ENCODE measurements around the gene LDHAL6B.

Gene LDHAL6B

DNA sequence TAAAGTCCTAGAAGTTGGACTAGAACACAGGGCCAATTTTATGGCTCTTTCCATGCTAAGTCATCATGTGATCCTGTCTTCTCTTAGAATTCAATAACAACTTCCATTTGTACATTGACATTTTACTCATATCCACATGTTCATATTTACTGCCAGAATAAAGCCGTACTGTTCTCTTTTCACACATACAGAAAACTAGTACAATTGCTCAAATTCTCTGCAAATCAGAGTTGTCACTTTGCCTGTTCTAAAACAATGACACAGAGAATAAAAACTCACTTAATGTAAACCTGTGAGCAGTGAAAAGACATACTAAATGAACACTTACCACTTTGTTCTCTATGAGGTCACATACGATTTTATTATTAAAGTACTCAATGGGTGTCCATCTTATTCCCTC is 3.5 kb downstream of the LDHAL6B start:
- TF ChIP-seq CTCF (conservative IDR thresholded peaks at IDR 0.05; ENCODE audit: low read depth, low read length), result no peak
- Histone ChIP-seq H3K36me3 (ENCODE audit: insufficient read depth) (no peaks in the 10 kb centered on the region), H3K27ac (no peak overlapping the region), H3K9ac (no peak overlapping the region), H3K79me2 (ENCODE audit: insufficient read depth, low read depth) (no peaks in the 10 kb centered on the region), H3K27me3 (ENCODE audit: insufficient read depth, low read depth) (no peaks in the 10 kb centered on the region), H4K20me1 (ENCODE audit: insufficient read depth) (no peaks in the 10 kb centered on the region; the same call in 1 of the 2 replicates), H3K4me2 (no peak overlapping the region), H3K4me1 (ENCODE audit: low read depth, poor library complexity, severe bottlenecking) (peaks cover 6% of the 10 kb centered on the region), H3K4me3 (IDR thresholded peaks at IDR 0.05; ENCODE audit: insufficient read depth, low read depth, low read length) (no peak overlapping the region), H2AFZ (ENCODE audit: low read depth) (no peak overlapping the region)

DNA sequence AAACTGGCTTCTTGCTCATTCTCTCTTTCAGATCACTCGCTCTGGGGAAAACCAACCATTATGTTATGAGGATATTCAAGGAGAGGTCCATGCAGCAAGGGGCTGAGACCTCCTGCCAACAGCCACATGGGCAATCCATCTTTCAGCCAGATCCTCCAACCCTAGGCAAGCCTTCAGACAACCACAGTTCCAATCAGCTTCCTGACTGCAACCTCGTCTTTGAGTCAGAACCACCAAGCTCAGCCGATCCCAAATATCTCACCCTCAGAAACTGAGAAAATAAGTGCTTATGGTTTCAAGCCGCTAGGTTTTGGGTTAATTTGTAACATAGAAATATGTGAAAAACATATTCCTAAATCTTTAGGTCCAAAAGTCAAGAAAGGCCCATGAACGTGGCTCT is 10.3 kb downstream of the LDHAL6B start:
- no peaks in the 10 kb centered on the region for H3K4me1 ChIP-seq (ENCODE audit: low read depth, poor library complexity, severe bottlenecking)
- no peaks in the 10 kb centered on the region for H3K36me3 ChIP-seq (ENCODE audit: insufficient read depth)
- TF ChIP-seq CTCF (conservative IDR thresholded peaks at IDR 0.05; ENCODE audit: low read depth, low read length), result no peak
- H3K4me3 ChIP-seq (IDR thresholded peaks at IDR 0.05; ENCODE audit: insufficient read depth, low read depth, low read length), result no peak overlapping the region
- no peak overlapping the region for H3K4me2 ChIP-seq
- H3K27me3 ChIP-seq (ENCODE audit: insufficient read depth, low read depth), result no peaks in the 10 kb centered on the region
- no peak overlapping the region for H3K27ac ChIP-seq
- H2AFZ ChIP-seq (ENCODE audit: low read depth), result no peak overlapping the region
- H4K20me1 ChIP-seq (ENCODE audit: insufficient read depth), result no peaks in the 10 kb centered on the region
- H3K9ac ChIP-seq, result no peak overlapping the region
- no peaks in the 10 kb centered on the region for H3K79me2 ChIP-seq (ENCODE audit: insufficient read depth, low read depth)

DNA sequence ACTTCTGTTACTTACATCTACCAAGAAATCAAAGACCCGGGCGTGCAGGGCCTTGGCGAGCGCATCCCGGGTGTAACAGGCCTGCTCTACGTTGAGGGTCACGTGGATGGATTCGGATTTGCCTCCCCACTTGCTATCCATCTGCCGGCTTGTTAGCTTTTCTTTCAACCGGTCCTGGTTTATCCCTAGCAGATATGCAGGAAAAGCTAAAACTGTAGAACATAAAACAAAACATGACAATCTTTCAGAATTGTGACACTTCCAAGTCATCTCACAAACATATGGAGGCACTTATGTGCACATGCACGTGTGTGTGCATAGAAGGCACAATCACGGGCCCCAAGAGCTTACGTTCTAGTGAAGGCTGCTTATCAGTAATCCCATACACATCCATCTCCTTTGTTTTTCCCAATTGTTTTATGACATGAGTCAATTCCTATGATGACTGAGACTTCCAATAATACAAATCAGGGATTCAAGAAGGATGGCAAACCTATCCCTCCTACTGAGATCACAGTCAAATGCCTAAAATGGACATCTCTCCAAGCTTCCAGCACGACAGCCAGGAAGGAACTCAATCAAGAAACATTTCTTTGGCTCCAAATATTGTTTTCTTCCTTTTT is 11.3 kb downstream of the LDHAL6B start:
- Histone ChIP-seq H3K27ac (no peak overlapping the region), H3K4me2 (no peak overlapping the region), H3K27me3 (ENCODE audit: insufficient read depth, low read depth) (no peaks in the 10 kb centered on the region), H3K79me2 (ENCODE audit: insufficient read depth, low read depth) (no peaks in the 10 kb centered on the region), H3K4me1 (ENCODE audit: low read depth, poor library complexity, severe bottlenecking) (no peaks in the 10 kb centered on the region), H3K36me3 (ENCODE audit: insufficient read depth) (no peaks in the 10 kb centered on the region), H2AFZ (ENCODE audit: low read depth) (no peak overlapping the region), H4K20me1 (ENCODE audit: insufficient read depth) (no peaks in the 10 kb centered on the region), H3K4me3 (IDR thresholded peaks at IDR 0.05; ENCODE audit: insufficient read depth, low read depth, low read length) (no peak overlapping the region), H3K9ac (no peak overlapping the region)
- TF ChIP-seq CTCF (conservative IDR thresholded peaks at IDR 0.05; ENCODE audit: low read depth, low read length), result no peak

DNA sequence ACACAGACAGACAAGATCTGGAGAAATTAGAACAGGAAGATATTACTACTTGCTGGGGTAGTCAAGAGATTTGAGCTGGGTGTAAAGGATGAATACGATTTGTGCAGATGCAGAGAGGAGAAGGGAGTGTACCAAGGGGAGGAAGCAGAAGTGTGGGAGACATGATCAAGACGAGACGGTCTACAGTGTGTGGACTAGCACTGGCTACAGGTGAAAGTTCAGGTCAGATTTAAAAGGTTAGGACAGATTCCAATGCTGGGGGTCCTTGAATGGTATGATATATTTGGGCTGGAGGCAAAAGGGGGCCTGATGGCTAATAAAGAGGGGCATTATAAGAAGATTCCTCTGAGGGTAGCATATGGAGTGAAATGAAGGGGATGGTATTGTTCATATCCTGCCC is 12.1 kb downstream of the LDHAL6B start:
- Histone ChIP-seq H3K27me3 (ENCODE audit: insufficient read depth, low read depth) (no peaks in the 10 kb centered on the region), H2AFZ (ENCODE audit: low read depth) (no peak overlapping the region), H3K4me2 (no peak overlapping the region), H3K9ac (no peak overlapping the region), H4K20me1 (ENCODE audit: insufficient read depth) (no peaks in the 10 kb centered on the region), H3K4me3 (IDR thresholded peaks at IDR 0.05; ENCODE audit: insufficient read depth, low read depth, low read length) (no peak overlapping the region), H3K79me2 (ENCODE audit: insufficient read depth, low read depth) (no peaks in the 10 kb centered on the region), H3K27ac (no peak overlapping the region), H3K4me1 (ENCODE audit: low read depth, poor library complexity, severe bottlenecking) (no peaks in the 10 kb centered on the region), H3K36me3 (ENCODE audit: insufficient read depth) (no peaks in the 10 kb centered on the region)
- TF ChIP-seq CTCF (conservative IDR thresholded peaks at IDR 0.05; ENCODE audit: low read depth, low read length), result no peak
